Measurements from ENCODE around the gene TENM4. TPM values are rescaled to one million over a fixed set of nuclear protein-coding genes. Genes with fewer than 3 reads are reported as not detected.

Gene TENM4
- total RNA-seq, 1 donor from 2014 or later = 117 TPM

DNA sequence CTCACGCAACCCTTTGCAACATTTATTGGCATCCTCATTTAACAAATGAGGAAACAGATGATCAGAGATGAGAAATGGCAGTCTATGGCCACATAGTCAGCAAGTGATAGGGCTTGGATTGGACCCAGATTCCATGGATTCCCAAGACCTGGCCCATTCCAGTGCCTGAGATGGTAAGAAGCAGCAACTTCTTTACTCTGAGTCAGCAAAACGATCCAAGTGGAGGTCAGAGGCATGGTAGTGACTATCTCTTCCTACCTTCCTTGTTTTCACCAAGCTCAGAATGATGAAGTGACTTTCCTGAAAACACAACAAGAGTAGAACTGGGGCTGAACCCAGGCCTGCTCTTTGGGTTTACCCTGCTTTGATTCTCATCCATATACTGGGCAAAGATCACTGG lies 293.1 kb downstream of the TENM4 start:
- Mint-ChIP-seq H3K36me3 (ENCODE audit: insufficient read depth) (no peaks in the 10 kb centered on the region), H3K4me1 (ENCODE audit: low read depth) (no peaks in the 10 kb centered on the region), H3K9me3 (ENCODE audit: low read depth) (peaks cover 2% of the 10 kb centered on the region), H3K27me3 (no peaks in the 10 kb centered on the region), H3K27ac (no peak overlapping the region), H3K4me3 (ENCODE audit: low read depth) (no peak overlapping the region)
- DNase-seq (ENCODE audit: low spot score, unreplicated experiment) = no peak
- TF ChIP-seq, protein P1, sequence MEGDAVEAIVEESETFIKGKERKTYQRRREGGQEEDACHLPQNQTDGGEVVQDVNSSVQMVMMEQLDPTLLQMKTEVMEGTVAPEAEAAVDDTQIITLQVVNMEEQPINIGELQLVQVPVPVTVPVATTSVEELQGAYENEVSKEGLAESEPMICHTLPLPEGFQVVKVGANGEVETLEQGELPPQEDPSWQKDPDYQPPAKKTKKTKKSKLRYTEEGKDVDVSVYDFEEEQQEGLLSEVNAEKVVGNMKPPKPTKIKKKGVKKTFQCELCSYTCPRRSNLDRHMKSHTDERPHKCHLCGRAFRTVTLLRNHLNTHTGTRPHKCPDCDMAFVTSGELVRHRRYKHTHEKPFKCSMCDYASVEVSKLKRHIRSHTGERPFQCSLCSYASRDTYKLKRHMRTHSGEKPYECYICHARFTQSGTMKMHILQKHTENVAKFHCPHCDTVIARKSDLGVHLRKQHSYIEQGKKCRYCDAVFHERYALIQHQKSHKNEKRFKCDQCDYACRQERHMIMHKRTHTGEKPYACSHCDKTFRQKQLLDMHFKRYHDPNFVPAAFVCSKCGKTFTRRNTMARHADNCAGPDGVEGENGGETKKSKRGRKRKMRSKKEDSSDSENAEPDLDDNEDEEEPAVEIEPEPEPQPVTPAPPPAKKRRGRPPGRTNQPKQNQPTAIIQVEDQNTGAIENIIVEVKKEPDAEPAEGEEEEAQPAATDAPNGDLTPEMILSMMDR (IDR thresholded peaks at IDR 0.05; ENCODE audit: unreplicated experiment) = no peak

- Mint-ChIP-seq H3K4me1 (ENCODE audit: low read depth) (no peaks in the 10 kb centered on the region), H3K9me3 (ENCODE audit: low read depth) (peaks cover 7% of the 10 kb centered on the region), H3K36me3 (ENCODE audit: insufficient read depth) (peaks cover 3% of the 10 kb centered on the region), H3K4me3 (ENCODE audit: low read depth) (no peak overlapping the region), H3K27me3 (no peaks in the 10 kb centered on the region), H3K27ac (no peak overlapping the region)
- DNase-seq (ENCODE audit: low spot score, unreplicated experiment) = no peak
- TF ChIP-seq, protein P1 (IDR thresholded peaks at IDR 0.05; ENCODE audit: unreplicated experiment) = no peak
Observed at GRCh38 chr11:79147011-79147410, 293.8 kb downstream of the TENM4 start.

GRCh38 chr11:79139900-79140299 lies 300.9 kb downstream of the TENM4 start:
- TF ChIP-seq, protein P1 (IDR thresholded peaks at IDR 0.05; ENCODE audit: unreplicated experiment) = no peak
- Mint-ChIP-seq H3K36me3 (ENCODE audit: insufficient read depth) (peaks cover 7% of the 10 kb centered on the region), H3K27ac (no peak overlapping the region), H3K9me3 (ENCODE audit: low read depth) (peaks cover 15% of the 10 kb centered on the region), H3K4me1 (ENCODE audit: low read depth) (no peaks in the 10 kb centered on the region), H3K4me3 (ENCODE audit: low read depth) (no peak overlapping the region), H3K27me3 (no peaks in the 10 kb centered on the region)
- no peak for DNase-seq (ENCODE audit: low spot score, unreplicated experiment)

GRCh38 chr11:79129702-79130101 lies 311.1 kb downstream of the TENM4 start:
- TF ChIP-seq, protein P1 (IDR thresholded peaks at IDR 0.05; ENCODE audit: unreplicated experiment) = no peak
- H3K4me1 Mint-ChIP-seq (ENCODE audit: low read depth) = peaks cover 5% of the 10 kb centered on the region
- DNase-seq (ENCODE audit: low spot score, unreplicated experiment) = no peak
- no peaks in the 10 kb centered on the region for H3K27me3 Mint-ChIP-seq
- no peak overlapping the region for H3K4me3 Mint-ChIP-seq (ENCODE audit: low read depth)
- H3K27ac Mint-ChIP-seq = no peak overlapping the region
- H3K36me3 Mint-ChIP-seq (ENCODE audit: insufficient read depth) = peaks cover 31% of the 10 kb centered on the region
- H3K9me3 Mint-ChIP-seq (ENCODE audit: low read depth) = peaks cover 50% of the 10 kb centered on the region

GRCh38 chr11:79128291-79128690 lies 312.5 kb downstream of the TENM4 start:
- TF ChIP-seq, protein P1 (IDR thresholded peaks at IDR 0.05; ENCODE audit: unreplicated experiment) = no peak
- H3K4me3 Mint-ChIP-seq (ENCODE audit: low read depth) = no peak overlapping the region
- H3K4me1 Mint-ChIP-seq (ENCODE audit: low read depth) = no peaks in the 10 kb centered on the region
- peaks cover 43% of the 10 kb centered on the region for H3K9me3 Mint-ChIP-seq (ENCODE audit: low read depth)
- no peaks in the 10 kb centered on the region for H3K27me3 Mint-ChIP-seq
- no peak for DNase-seq (ENCODE audit: low spot score, unreplicated experiment)
- no peak overlapping the region for H3K27ac Mint-ChIP-seq
- H3K36me3 Mint-ChIP-seq (ENCODE audit: insufficient read depth) = peaks cover 28% of the 10 kb centered on the region

Measured in progenitor cell of endocrine pancreas (in vitro differentiated cells).